Measurements from ENCODE around the gene DERA.
"Not testable (repeated sequence)": the region's sequence is repeated elsewhere in the genome, so short reads cannot be mapped to it uniquely, and the experiment has no call there.

DERA gene

DNA sequence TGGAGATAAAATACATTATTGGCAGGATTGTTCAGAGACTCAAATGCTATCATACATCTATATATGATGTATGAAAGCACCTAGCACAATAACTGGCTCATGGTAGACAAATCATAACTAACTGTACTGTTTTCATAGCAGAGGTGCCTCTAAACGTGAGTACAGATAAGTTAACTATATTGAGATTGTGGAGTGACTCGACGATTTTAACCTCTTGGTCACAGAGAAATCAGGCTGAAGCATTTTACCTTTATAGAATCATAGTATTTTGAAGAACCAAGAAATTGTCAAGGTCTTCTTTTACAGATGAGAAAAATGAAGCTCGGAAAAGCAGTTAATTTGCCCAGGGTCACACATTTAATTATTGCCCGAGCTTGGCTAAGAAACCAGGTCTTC, 666 bp upstream of the DERA start:
- no peak for DNase-seq

DNA sequence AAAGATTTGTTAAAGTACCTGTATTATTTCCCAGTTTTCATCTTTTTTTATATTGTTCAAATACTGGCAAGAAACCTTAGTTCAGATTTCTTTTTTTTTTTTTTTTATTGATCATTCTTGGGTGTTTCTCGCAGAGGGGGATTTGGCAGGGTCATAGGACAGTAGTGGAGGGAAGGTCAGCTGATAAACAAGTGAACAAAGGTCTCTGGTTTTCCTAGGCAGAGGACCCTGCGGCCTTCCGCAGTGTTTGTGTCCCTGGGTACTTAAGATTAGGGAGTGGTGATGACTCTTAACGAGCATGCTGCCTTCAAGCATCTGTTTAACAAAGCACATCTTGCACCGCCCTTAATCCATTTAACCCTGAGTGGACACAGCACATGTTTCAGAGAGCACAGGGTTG, 799 bp downstream of the DERA start:
- not testable (repeated sequence) for DNase-seq

DNA sequence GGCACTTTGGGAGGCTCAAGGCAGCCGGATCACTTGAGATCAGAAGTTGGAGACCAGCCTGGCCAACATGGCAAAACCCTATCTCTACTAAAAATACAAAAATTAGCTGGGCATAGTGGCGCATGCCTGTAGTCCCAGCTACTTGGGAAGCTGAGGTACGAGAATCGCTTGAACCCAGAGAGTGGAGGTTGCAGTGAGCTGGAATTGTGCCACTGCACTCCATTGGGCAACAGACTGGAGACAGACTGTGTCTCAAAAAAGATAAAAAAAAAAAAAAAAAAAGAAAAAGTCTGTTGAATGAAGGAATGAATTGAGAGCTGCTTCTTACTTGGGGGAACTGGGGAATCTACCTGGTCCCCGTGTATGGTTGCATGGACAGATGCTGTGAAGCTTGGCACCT, 3.0 kb downstream of the DERA start:
- not testable (repeated sequence) for DNase-seq

DNA sequence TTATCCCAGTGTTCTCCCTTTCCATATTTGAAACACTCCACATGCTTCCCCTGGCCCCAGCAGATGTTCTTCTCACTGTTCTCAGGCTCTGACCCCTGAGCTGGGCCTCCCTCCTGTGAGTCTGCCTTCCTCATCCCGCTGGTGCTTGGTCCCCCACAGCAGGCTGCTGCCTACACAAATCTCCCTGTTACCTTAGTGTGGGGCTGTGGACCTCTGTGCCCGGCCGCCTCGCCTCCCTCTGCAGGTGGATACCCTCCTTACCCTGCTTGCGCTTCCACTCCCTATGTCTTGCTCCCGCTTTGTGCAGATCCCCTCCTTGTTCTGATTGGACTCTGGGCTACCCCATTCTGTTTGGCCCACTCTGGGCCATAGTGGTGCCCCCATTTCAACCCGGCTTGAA, 6.9 kb downstream of the DERA start:
- no peak for DNase-seq

DNA sequence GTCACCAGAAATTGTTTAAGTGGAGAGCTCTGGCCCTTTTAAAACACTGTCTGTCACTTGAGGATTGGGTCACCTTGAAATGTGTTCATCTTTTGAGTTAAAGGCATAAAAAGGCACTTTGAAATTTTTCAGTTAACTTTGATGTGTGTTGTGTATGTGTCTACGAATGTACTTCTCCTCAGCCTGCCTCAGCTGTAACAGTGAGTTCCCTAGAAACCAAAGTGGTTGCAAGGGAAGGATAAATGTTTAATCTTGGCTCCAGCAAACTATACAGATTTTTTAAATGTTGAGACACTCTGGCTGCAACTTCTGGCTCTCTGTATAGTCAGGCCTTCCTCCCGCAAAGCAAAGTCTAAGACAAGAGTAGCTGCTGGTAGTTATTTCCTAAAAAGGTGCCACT, 8.3 kb downstream of the DERA start:
- DNase-seq, result no peak

DNA sequence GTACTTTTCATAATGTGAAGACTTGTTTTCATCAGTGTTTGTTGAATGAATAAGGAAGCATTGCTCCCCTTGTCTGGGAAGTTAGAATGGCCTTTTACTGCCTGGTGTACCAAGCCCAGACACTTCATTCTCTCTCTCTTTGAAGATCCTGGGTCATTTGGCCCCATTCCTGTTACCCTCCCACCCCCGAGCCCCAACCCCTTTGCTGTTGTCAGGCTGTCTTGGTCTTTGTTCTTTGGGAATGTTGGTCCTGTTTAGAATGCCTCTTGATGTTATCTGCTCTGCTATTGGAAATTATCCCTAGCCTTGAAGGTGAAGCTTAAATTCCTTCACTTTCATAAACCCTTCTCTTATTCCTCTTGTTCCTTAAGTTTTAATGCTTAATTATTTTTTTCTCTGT, 13.8 kb downstream of the DERA start:
- no peak for DNase-seq

DNA sequence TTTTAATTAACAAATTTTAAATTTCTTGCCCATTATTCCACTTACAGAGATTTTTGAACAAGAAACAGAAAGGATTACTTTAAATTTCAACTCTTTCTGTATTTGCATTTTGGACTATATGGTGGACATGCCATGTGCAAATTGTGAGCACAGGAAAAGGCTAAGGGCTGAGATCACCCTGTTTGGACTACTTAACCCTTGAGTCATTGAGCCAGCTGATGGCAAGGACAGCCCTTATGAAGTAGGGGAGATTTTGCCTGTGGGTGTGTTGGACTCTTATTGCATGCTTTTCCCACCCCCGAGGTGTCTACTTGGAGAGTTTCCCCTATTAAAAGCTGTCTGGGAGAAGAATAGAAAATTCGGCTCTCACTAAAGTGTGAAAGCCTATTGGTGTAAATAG, 17.2 kb downstream of the DERA start:
- DNase-seq, result no peak

DNA sequence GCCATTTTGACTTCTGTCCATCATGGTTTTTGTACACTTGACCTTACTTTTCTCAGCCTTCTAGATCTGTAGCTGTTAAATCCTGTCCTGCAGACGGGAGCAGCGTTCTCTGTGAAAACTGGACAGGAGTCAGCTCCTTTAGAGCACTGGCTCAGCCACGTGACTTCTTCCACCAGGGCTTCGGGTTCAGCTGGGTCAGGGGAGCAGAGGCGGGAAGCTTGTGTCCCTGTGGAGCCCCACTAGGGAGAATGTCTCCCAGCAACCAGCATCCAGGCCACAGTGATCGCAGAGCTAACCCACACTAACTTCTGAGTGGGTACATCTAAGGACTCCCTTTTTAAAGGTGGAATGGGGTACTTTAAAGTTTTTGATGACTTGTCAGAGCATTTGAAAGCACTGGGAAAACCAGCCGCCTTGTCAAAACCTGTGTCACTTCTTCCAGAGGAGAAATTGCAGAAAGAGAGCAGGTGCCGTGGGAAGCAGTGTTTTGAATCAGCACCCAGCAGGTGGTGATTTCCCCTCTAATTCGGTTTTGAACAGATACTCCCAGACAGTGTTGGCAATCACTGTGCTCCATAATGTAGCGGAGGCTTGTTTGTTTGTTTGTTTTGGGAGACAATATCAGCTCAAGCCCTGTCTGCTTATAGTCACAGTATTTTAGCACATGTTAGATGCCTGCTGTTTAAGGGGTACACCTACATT, 17.9 kb downstream of the DERA start:
- no peak for DNase-seq

DNA sequence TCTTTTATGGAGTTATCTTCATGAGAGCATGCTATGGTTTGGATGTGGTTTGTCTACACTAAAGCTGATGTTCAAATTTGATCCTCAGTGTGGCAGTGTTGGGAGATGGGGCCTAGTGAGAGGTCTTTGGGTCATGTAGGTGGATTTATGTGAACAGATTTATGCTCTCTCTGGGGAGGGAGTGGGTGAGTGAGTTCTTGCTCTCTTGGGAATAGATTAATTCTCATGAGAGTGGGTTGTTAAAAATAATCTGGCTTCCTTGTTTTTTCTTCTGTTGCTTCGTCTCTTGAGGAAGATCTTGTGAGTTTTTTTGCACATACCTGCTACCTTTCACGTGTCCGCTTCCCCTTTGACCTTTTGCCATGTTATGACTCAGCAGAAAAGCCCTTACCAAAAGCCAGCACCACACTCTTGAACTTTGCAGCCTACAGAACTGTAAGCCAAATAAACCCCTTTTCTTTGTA, 20.5 kb downstream of the DERA start:
- DNase-seq, result no peak

DNA sequence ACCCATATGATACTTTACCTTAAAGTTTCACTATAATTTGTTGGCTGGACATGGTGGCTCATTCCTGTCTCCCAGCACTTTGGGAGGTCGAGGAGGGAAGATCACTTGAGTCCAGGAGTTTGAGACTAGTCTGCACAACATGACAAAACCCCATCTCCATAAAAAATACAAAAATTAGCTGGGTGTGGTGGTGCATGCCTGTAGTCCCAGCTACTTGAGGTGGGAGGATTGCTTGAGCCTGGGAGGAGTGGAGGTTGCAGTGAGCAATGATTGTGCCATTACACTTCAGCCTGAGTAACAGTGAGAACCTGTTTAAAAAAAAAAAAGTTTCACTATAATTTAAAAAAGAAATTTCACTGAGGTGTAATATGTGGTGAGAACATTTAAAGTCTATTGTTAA, 21.2 kb downstream of the DERA start:
- DNase-seq, result no peak

DNA sequence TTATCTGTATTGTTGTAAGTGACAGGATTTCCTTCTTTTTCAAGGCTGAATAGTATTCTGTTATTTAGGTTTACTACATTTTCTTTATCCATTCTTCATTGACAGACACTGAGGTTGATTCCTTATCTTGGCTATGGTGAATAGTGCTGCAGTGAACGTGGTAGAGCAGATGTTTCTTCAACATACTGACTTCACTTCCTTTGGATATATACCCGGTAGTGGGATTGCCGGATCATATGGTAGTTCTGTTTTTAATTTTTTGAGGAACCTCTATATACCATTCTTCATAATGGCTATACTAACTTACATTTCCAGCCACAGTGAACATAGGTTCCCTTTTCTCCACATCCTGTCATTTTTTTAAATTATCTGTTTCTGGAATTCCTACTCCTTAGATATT, 21.8 kb downstream of the DERA start:
- DNase-seq, result no peak

DNA sequence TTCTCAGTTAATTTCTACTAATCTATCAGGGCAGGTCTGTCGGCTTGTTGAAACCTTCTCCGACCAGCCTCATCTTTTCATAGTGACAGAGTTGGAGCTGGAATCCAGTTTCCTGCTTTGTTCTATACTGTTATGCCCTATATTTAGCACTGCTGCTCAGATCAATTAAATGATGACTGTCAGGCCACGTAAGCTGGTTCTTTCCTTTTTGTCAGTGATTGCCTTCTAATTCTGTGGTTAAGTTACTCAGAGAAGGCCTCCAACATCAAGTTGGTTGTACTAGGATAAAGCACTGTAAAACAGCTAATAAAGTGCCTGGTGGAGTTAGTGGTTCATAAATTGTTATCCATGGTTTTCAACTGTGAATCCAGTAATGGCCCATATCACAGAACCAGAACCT, 22.6 kb downstream of the DERA start:
- DNase-seq, result no peak

DNA sequence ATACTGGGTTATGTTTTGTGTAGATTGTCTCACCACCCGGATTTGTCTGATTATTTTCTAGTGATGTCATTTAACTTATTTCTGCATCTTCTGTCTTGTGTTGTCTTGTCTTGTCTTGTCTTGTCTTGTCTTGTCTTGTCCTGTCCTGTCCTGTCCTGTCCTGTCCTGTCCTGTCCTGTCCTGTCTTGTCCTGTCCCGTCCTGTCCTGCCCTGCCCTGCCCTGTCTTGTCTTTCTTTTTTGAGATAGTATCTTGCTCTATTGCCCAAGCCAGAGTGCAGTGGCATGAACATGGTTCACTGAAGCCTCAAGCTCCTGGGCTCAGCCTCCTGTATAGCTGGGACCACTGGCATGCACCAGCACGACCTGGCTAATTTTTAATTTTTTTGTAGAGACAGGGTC, 25.6 kb downstream of the DERA start:
- DNase-seq, result no peak

DNA sequence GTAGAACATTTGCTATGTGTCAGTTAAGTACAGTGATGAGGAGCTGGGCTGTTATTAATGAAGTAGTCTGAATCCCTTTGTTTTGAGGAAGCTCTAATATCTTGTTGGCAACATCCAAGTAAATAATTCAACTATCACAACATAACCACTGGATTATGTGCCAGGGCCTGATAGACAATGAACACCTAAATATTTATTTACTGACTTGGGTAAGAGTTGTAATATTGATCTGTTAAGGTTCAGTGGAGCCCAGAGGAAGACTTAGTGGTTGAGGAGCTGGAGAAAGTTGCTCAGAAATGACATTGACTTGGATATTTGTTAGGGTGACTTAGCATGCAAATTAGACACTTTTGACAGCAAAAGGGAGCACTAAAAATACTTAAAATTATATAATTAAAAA, 26.8 kb downstream of the DERA start:
- no peak for DNase-seq

DNA sequence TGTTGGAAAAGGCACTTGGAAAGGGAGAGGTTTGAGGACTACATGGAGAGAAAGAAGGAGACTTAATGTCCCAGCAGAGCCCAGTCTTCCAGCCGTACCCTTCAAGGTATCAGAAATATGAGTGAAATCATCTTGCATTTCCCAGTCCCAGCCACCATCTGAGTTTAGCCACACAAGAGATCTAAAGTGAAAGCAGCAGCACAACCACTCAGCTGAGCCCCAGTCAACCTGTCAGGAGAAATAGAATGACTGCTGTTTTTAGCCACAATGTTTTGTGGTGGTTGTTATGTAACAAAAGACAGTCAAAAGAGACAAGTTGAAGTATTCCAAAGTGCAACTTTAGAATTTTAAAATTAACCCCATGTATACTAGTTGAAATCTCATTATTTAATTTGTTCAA, 28.0 kb downstream of the DERA start:
- DNase-seq, result no peak

DNA sequence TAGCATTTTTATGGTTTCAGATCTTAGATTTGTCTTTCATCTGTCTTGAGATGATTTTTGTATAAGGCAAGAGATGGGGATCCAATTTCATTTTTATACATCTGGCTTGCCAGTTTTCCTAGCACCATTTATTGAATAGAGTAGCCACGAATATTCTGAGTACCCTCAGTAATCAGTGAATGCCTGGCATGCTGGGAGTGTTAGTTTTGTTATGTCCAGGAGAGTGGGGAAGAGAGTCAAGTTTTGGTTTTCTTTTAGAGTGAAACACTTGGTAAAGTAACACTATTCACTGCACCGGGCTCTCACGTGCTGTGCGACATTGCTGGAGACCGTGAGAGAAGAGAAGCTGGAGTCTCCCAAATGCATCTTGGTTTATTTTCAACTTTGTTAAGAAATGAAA, 31.3 kb downstream of the DERA start:
- no peak for DNase-seq

DNA sequence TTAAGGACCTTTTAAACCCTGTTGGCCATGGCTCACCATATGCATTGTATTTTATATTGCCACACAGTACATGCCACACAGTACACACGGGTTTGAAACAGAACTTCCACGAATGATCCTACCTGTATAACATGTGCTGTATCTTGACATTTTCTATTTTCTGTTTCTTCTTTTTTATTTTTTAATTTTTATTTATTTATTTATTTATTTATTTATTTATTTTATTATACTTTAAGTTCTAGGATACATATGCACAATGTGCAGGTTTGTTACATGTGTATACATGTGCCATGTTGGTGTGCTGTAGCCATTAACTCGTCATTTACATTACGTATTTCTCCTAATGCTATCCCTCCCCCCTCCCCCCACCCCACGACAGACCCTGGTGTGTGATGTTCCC, 32.4 kb downstream of the DERA start:
- DNase-seq, result not testable (repeated sequence)

DNA sequence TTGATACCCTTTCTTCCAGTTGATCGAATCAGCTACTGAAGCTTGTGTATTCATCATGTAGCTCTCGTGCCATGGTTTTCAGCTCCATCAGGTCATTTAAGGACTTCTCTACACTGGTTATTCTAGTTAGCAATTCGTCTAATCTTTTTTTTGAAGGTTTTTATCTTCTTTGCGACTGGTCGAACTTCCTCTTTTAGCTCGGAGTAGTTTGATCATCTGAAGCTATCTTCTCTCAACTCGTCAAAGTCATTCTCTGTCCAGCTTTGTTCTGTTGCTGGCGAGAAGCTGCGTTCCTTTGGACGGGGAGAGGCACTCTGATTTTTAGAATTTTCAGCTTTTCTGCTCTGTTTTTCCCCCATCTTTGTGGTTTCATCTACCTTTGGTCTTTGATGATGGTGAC, 37.3 kb downstream of the DERA start:
- not testable (repeated sequence) for DNase-seq

DNA sequence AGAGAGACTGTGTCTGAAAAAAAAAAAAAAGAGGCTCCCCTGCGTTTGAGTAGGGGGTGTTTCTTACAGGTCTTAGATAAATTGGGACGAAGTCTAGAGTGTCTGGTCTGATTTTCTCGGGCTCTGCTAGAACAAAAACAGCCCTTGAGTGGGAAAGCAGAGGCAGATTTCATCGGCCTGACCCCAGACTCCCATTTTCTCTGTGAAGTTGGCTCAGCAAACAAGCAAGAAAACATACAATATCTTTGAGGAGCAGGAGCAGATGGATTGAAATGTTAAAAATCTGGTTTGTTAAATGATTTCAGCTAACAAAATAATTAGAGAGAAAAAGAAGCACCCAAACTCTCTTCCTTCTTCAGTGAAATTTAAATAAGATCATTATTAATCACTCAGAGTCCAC, 44.1 kb downstream of the DERA start:
- no peak for DNase-seq

DNA sequence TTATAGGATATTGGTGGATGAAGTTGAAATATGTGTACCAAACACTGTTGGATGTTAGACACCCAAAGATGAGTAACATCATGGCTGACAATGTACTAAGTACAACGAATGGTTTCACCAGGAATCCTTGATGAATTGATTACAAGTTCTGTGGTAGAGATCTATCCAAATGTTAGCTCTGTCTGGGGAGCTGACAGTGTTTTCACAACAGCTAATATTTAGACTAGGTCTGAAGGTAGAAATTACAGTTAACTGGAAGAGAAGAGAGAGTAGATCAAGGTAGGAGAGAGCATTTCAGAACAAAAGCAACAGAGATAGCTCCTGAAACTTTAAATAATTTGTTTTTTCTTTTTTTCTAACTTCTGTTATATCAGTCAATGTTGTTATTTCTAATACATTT, 44.9 kb downstream of the DERA start:
- no peak for DNase-seq

DNA sequence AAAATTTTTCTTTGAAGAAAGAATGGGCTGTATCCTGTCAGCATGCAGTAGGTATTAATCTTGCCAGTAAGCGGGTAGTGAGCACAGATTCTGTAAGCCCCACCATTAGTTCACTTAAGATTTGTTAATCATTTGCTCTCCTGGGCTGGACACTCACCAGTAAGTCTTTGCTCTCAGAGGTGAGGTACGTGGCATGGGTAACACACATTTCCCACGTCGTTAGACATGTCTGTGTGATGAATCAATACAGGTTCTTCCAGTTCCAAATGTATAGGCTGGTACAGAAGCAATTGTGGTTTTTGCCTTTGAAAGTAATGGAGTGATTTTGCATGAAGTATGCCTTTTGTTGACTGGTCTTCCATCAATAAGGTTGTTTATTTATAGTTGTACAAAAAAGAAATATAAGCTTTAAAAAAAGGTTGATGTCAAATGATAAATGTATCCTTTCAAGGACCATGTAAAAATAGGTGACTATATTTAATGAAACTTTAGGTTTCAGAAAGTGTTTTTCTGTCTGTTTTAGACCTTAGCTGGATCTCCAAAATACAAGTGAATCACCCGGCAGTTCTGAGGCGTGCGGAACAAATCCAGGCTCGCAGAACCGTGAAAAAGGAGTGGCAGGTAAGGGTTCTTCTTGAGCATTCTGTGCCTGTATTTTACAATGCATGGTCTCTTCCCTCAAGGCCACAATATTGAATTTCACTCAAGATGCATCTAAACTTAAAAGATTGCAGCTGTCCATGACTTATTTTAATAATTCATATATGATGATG, 45.5 kb downstream of the DERA start:
- no peak for DNase-seq

DNA sequence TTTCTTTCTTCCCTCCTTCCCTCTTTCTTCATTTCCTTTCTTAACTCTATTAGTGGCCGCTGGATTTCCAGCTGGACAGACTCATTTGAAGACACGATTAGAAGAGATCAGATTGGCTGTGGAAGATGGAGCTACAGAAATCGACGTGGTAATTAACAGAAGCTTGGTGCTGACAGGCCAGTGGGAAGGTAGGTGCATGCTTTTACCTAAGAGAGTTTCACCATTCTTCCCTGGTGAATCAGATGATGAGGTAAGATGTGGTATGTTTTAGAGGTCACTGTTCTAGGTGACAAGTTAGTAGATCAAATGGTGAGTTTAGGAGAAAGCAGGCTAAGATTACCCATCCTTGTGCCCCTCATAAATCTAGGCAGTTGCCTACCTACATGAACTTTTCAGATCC, 51.6 kb downstream of the DERA start:
- DNase-seq, result no peak

DNA sequence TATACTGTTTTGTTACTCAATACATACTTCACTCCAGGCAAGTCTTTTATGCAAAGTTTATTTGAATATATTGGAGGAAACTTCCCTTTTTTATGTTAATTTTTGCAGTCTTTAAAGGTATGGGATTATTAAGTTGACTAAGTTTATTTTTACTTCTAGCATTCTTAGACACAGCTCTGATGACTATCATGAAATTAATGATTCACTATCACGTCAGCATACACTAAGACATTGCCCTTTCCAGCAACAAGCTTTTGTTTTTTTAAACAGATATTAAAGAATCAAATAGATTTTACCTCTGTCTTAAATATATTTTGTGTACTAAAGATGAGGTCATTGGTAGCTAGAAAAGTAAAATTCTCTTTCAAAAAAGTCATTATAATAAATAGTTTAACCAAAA, 52.1 kb downstream of the DERA start:
- no peak for DNase-seq

DNA sequence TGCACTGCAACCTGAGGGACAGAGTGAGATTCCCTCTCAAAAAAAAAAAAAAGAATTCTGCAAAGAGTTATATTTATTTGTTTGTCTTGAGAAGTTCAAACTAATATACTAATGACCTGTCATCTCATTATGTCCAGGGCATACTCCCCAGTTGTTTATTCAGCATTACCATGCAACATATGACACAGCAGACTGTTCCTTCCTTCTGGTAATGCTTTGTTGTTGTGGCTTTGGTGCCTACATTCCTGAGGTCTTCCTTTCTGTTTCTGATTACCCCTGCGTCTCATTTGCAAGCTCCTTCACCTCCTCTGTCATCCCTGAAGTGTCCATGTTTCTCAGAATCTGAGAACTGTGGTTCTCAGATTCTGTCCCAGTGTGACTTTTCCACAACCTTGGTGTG, 55.3 kb downstream of the DERA start:
- DNase-seq, result no peak

DNA sequence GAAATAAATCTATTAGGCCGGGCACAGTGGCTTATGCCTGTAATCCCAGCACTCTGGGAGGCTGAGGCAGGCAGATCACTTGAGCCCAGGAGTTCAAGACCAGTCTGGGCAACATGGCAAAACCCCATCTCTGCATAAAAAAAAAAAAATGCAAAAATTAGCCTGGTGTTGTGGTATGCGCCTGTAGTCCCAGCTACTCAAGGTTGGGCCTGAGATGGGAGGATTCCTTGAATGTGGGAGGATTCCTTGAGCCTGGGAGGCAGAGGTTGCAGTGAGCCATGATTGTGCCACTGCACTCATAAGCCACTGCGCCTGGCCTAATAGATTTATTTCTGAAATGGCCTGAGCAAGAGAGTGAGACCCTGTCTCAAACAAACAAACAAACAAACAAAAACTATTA, 55.9 kb downstream of the DERA start:
- DNase-seq, result not testable (repeated sequence)

All from left hindlimb (tissue), 1 donor.